Esophagus muscularis mucosa (tissue), 4 donors: ENCODE measurements around the gene SYNE1. TPM values are rescaled to one million over a fixed set of nuclear protein-coding genes. Genes with fewer than 3 reads are reported as not detected.
"Not testable (repeated sequence)": the region's sequence is repeated elsewhere in the genome, so short reads cannot be mapped to it uniquely, and the experiment has no call there.

Experiments used
- DNase-seq: peaks from one replicate; pipeline ENCODE4 v3.0.0-alpha.2; 2017; ENCODE audit errors: extremely low spot score
- H3K27ac ChIP-seq, 4 donors: fragments of 200-600 bp; sonication (generic); replicated peaks in 1 of 4; 1 replicate in 3 of 4; 2 replicates in 1 of 4; pipeline ENCODE4 v1.5.1; 2016 to 2019; ENCODE audit warnings: mild to moderate bottlenecking in 1 of 4
- H3K27me3 ChIP-seq, 4 donors: fragments of 200-600 bp; sonication (generic); one replicate each; pipeline versions ENCODE4 v1.5.1 to v1.6.0; 2016 to 2019
- H3K36me3 ChIP-seq, 4 donors: fragments of 200-600 bp; sonication (generic); one replicate each; pipeline ENCODE4 v1.5.1; 2016 to 2019
- H3K4me1 ChIP-seq, 4 donors: fragments of 200-600 bp; sonication (generic); one replicate each; pipeline ENCODE4 v1.5.1; 2016 to 2019
- H3K4me3 ChIP-seq, 4 donors: fragments of 200-600 bp; sonication (generic); 1 replicate in 2 of 4; 2 replicates in 2 of 4; pipeline ENCODE4 v1.5.1; 2016 to 2019; ENCODE audit warnings: mild to moderate bottlenecking in 4 of 4, moderate library complexity in 1 of 4
- H3K9me3 ChIP-seq, 4 donors: fragments of 200-600 bp; sonication (generic); 1 replicate in 3 of 4; 2 replicates in 1 of 4; pipeline ENCODE4 v1.5.1; 2016 to 2019
- CTCF ChIP-seq, 3 experiments: fragments of 200-600 bp in 2 of 3; fragments of 450-650 bp in 1 of 3; sonication (generic) in 2 of 3; IDR thresholded peaks; one replicate each; pipeline ENCODE4 v1.5.1; 2017 to 2019; ENCODE audit warnings: antibody characterized with exemption in 3 of 3, mild to moderate bottlenecking in 2 of 3, moderate library complexity in 1 of 3
- EP300 ChIP-seq: sonication (generic); formaldehyde crosslinking; IDR thresholded peaks from one replicate; pipeline ENCODE4 v1.6.1; 2017; ENCODE audit warnings: antibody characterized with exemption
- POLR2A ChIP-seq: fragments of 450-650 bp; IDR thresholded peaks from one replicate; pipeline ENCODE4 v1.6.1; 2017; ENCODE audit warnings: antibody characterized with exemption, moderate library complexity, mild to moderate bottlenecking, low read depth
- POLR2AphosphoS5 ChIP-seq, 2 donors: sonication (generic); formaldehyde crosslinking; IDR thresholded peaks; one replicate each; pipeline ENCODE4 v1.6.1; 2017; ENCODE audit warnings: antibody characterized with exemption in 2 of 2
- WGBS: methylation state at CpG from one replicate; pipeline ENCODE4 v1.1.5; 2018; 5-methylcytosine and 5-hydroxymethylcytosine counted together
- intact Hi-C: fragments of 100-400 bp; cut with DNase I; formaldehyde crosslinking; loops from one replicate; pipeline ENCODE4 v1.15.1; 2023
- total RNA-seq, 4 donors: library from RNA; depleted of rRNA; stranded (reverse); fragments of >200 nt; gene quantifications; one replicate each; pipeline versions ENCODE4 v1.1.0 to v1.2.1, GENCODE V29; 2016

The SYNE1 gene
- total RNA-seq, 4 donors from 2014 or later: 151 to 196 (median 170) TPM

- Histone ChIP-seq H3K27ac (no peak overlapping the region), H3K4me1 (peaks cover 0 to 7% (median 3%) of the 10 kb centered on the region in 4 donors), H3K4me3 (no peak overlapping the region), H3K27me3 (no peaks in the 10 kb centered on the region), H3K36me3 (peaks cover 59 to 97% (median 84%) of the 10 kb centered on the region in 4 donors), H3K9me3 (no peaks in the 10 kb centered on the region)
- DNase-seq: no peak
- TF ChIP-seq CTCF (IDR thresholded peaks at IDR 0.05) (no peak), EP300 (no peak), POLR2A (no peak), POLR2AphosphoS5 (IDR thresholded peaks at IDR 0.05) (no peak)
- intact Hi-C loops: loop anchor here (10.0 kb wide), 1 partner anchor 121 kb away; no protein-coding TSS in a partner anchor
- 79% methylated on average over 11 of the region's 11 CpGs for WGBS
Measured at GRCh38 chr6:152143359-152143758, 493.8 kb downstream of the SYNE1 start.

DNA sequence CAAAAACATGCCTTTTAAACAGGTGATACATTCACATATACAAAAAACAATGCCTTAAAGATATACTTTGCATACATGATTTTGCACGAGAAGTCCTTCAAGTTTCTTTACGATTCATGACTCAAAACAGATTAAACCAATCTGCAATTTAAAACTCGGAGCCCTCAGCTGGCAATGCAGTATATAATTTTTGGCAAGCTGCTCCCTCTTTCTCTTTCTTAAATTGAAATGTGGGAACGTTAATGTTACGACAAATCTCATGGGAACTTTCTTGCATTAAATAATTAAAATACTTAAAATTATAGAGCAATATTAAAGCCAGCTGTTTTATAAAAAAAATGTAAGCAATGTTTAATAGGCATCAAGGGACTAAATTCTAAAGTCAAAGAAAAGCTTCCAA is 495.1 kb downstream of the SYNE1 start:
- TF ChIP-seq CTCF (IDR thresholded peaks at IDR 0.05): no peak
- TF ChIP-seq POLR2AphosphoS5 (IDR thresholded peaks at IDR 0.05): no peak
- no peak for TF ChIP-seq EP300
- no peak for TF ChIP-seq POLR2A
- Histone ChIP-seq H3K27ac (no peak overlapping the region), H3K4me3 (no peak overlapping the region), H3K9me3 (no peaks in the 10 kb centered on the region), H3K27me3 (no peaks in the 10 kb centered on the region), H3K4me1 (peaks cover 0 to 6% (median 3%) of the 10 kb centered on the region in 4 donors), H3K36me3 (peaks cover 53 to 97% (median 82%) of the 10 kb centered on the region in 4 donors)
- intact Hi-C loops: loop anchor here (10.0 kb wide), 1 partner anchor 123 kb away; no protein-coding TSS in a partner anchor
- no peak for DNase-seq
- 70% methylated on average over 5 of the region's 5 CpGs for WGBS

DNA sequence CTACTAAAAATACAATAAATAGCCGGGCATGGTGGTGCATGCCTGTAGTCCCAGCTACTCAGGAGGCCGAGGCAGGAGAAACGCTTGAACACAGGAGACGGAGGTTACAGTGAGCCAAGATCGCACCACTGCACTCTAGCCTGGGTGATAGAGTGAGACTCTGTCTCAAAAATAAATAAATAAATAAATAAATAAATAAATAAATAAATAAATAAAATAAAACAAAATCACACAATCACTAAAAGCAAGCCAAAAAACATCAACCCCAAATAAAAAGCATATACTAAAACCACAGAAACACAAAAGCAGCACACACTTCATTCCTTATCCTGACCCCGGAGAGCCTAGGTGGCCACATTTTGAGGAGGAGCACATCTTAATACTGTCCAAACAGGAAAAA is 498.8 kb downstream of the SYNE1 start:
- intact Hi-C loops: not testable (repeated sequence)
- 94% methylated on average over 6 of the region's 6 CpGs for WGBS

DNA sequence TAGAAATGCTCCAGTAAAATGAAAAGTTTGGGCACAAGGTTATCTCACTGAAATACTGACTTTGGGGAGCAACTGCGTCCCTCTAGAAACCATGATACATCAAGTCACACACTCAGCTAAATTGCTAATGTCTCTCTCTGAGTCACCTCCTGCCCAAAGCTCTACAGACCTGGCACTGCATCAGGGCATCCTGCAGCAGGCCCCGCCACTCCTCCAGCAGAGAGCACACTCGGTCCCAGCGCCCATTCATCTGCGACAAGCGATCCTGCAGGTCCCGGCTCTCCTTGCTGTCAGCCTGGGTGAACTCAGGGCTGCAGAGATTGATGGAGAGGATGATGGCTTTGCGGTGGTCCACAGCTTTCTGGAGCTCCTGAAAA is 500.7 kb downstream of the SYNE1 start:
- intact Hi-C loops: no loop called here
- no peaks in the 10 kb centered on the region for H3K4me1 ChIP-seq
- no peak for DNase-seq
- no peak overlapping the region for H3K4me3 ChIP-seq
- no peaks in the 10 kb centered on the region for H3K27me3 ChIP-seq
- H3K27ac ChIP-seq: no peak overlapping the region
- H3K9me3 ChIP-seq: no peaks in the 10 kb centered on the region
- WGBS: 89% methylated on average over 8 of the region's 8 CpGs
- TF ChIP-seq POLR2A: no peak
- no peak for TF ChIP-seq CTCF (IDR thresholded peaks at IDR 0.05)
- no peak for TF ChIP-seq EP300
- no peak for TF ChIP-seq POLR2AphosphoS5 (IDR thresholded peaks at IDR 0.05)
- peaks cover 80 to 100% (median 96%) of the 10 kb centered on the region in 4 donors for H3K36me3 ChIP-seq

More for the DNA sequence above, 498.8 kb downstream of the SYNE1 start:
- not testable (repeated sequence) for H3K9me3 ChIP-seq, H3K27ac ChIP-seq, H3K4me1 ChIP-seq, H3K4me3 ChIP-seq, DNase-seq, H3K27me3 ChIP-seq
- peaks cover 68 to 99% (median 93%) of the 10 kb centered on the region in 4 donors for H3K36me3 ChIP-seq

- Histone ChIP-seq H3K27me3 (no peaks in the 10 kb centered on the region), H3K27ac (no peak overlapping the region), H3K9me3 (no peaks in the 10 kb centered on the region), H3K4me3 (no peak overlapping the region), H3K4me1 (peaks cover 0 to under 1% (median 0%) of the 10 kb centered on the region in 4 donors), H3K36me3 (peaks cover 75 to 100% (median 94%) of the 10 kb centered on the region in 4 donors)
- no peak for DNase-seq
- WGBS: 88% methylated on average over 8 of the region's 8 CpGs
- TF ChIP-seq EP300 (no peak), POLR2AphosphoS5 (IDR thresholded peaks at IDR 0.05) (no peak), POLR2A (no peak), CTCF (IDR thresholded peaks at IDR 0.05) (no peak)
- intact Hi-C loops: no loop called here
Measured at GRCh38 chr6:152135755-152136448, 501.3 kb downstream of the SYNE1 start.
